Vagina (tissue), 2 donors: ENCODE measurements around the gene ENTREP3.

ENCODE experiments used
- POLR2A ChIP-seq, 2 donors: fragments of 450-650 bp; IDR thresholded peaks; one replicate each; pipeline ENCODE4 v1.6.1; 2017; ENCODE audit warnings: antibody characterized with exemption in 2 of 2, mild to moderate bottlenecking in 2 of 2, moderate library complexity in 2 of 2
- POLR2AphosphoS5 ChIP-seq, 2 donors: sonication (generic); formaldehyde crosslinking; IDR thresholded peaks; one replicate each; pipeline ENCODE4 v1.9.0; 2017; ENCODE audit warnings: antibody characterized with exemption in 2 of 2, mild to moderate bottlenecking in 2 of 2, low read depth in 1 of 2; ENCODE audit not compliant: insufficient read depth in 1 of 2
- TF ChIP-seq, protein P1 (sequence below), 3 experiments: fragments of 450-650 bp in 2 of 3; fragments of 200-600 bp in 1 of 3; sonication (generic) in 1 of 3; IDR thresholded peaks; one replicate each; pipeline ENCODE4 v1.5.1; 2017 to 2019; ENCODE audit warnings: antibody characterized with exemption in 3 of 3, mild to moderate bottlenecking in 2 of 3, moderate library complexity in 2 of 3

DNA sequence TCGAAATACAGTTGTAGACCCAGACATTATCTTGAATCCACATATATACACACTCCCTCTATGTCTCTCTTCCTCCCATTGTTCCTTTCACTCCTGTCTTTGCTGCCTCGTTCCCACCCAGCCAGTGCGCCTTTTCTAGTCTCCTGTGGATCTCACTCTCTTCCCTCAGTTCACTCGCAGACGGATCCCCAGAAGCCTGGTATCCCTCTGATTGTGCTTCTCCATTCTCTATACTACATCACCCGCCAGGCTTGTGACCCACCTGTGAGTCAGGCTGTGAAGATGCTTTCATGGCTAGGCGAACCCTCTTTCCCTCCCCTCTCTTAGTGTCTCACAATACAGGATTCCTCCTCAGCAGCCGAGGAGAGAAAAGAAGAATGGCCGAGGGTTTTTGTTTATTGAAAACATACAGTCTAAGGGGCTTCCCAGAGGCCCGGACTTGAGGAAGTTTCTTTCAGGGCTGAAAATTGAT is 23.4 kb upstream of the ENTREP3 start:
- TF ChIP-seq POLR2A (IDR thresholded peaks at IDR 0.05) (no peak), POLR2AphosphoS5 (IDR thresholded peaks at IDR 0.05; ENCODE audit: insufficient read depth in 1 of 2, low read depth in 1 of 2) (no peak)
- TF ChIP-seq, protein P1, sequence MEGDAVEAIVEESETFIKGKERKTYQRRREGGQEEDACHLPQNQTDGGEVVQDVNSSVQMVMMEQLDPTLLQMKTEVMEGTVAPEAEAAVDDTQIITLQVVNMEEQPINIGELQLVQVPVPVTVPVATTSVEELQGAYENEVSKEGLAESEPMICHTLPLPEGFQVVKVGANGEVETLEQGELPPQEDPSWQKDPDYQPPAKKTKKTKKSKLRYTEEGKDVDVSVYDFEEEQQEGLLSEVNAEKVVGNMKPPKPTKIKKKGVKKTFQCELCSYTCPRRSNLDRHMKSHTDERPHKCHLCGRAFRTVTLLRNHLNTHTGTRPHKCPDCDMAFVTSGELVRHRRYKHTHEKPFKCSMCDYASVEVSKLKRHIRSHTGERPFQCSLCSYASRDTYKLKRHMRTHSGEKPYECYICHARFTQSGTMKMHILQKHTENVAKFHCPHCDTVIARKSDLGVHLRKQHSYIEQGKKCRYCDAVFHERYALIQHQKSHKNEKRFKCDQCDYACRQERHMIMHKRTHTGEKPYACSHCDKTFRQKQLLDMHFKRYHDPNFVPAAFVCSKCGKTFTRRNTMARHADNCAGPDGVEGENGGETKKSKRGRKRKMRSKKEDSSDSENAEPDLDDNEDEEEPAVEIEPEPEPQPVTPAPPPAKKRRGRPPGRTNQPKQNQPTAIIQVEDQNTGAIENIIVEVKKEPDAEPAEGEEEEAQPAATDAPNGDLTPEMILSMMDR (IDR thresholded peaks at IDR 0.05): no peak
